HCT116 (cell line): ENCODE data around the gene FCHO2. TPM values are rescaled to one million over a fixed set of nuclear protein-coding genes. Genes with fewer than 3 reads are reported as not detected.

Source experiments
- ATAC-seq: fragments of 200-7000 bp; cut with Tn5 transposase; 2 replicates; pipeline ENCODE4 v1.9.1; 2020; ENCODE audit warnings: mild to moderate bottlenecking, moderate library complexity
- BruUV-seq: library from RNA; stranded (reverse); fragments of 400-500 nt; replicated peaks from 2 replicates; lab custom pipeline; 2021; lab: Mats Ljungman, UMichigan
- CTCF ChIA-PET: fragments of 300-600 bp; sonication (Branson Sonifier 250); formaldehyde crosslinking; loops from one replicate; lab custom pipeline; 2021; ENCODE audit warnings: antibody characterized with exemption; lab: Charles Lee
- POLR2A ChIA-PET: fragments of 300-600, 350-600 bp; sonication (Branson Sonifier 250); formaldehyde crosslinking; loops from one replicate; lab custom pipeline; 2021; ENCODE audit warnings: antibody characterized with exemption; lab: Charles Lee
- RAD21 ChIA-PET, 2 experiments: fragments of 300-600 bp; sonication (Branson Sonifier 250); formaldehyde crosslinking; loops; one replicate each; lab custom pipeline; 2023; ENCODE audit warnings: low total read pairs in 2 of 2; ENCODE audit not compliant: uncharacterized antibody in 2 of 2, unreplicated experiment in 2 of 2, low non-redundant PET in 1 of 2; lab: Charles Lee
- DNase-seq: peaks from one replicate; pipeline ENCODE4 v3.0.0-alpha.2; 2010; ENCODE audit warnings: low read depth, low spot score
- H2AFZ ChIP-seq: fragments of 200-600 bp; shearing (Covaris generic), sonication (generic); 2 replicates; pipeline ENCODE4 v1.6.1; 2017; ENCODE audit warnings: low read depth, mixed run types, mixed read lengths, antibody characterized with exemption, low read length; ENCODE audit not compliant: poor library complexity, severe bottlenecking
- H3K27ac ChIP-seq: 2 replicates; pipeline ENCODE4 v1.5.1; 2012; ENCODE audit warnings: low read depth, low read length
- H3K27me3 ChIP-seq: fragments of 200-600 bp; sonication (generic); 2 replicates; pipeline ENCODE4 v1.6.1; 2016; ENCODE audit warnings: mixed run types, low read length, mixed read lengths; ENCODE audit not compliant: insufficient read depth
- H3K36me3 ChIP-seq, 2 experiments: fragments of 200-500 bp in 1 of 2; fragments of 200-600 bp in 1 of 2; sonication (Bioruptor generic) in 1 of 2; sonication (generic) in 1 of 2; 2 replicates each; pipeline versions ENCODE4 v1.5.1 to v1.6.1; 2014 to 2016; ENCODE audit warnings: low read length in 2 of 2, inconsistent platforms in 1 of 2, mixed read lengths in 1 of 2, mixed run types in 1 of 2; ENCODE audit not compliant: insufficient read depth in 2 of 2, control insufficient read depth in 1 of 2
- H3K4me1 ChIP-seq, 2 experiments: fragments of 200-600 bp in 1 of 2; sonication (generic) in 1 of 2; 2 replicates each; pipeline versions ENCODE4 v1.5.1 to v1.6.1; 2012 to 2017; ENCODE audit warnings: low read length in 2 of 2, inconsistent platforms in 1 of 2, mild to moderate bottlenecking in 1 of 2, mixed read lengths in 1 of 2, mixed run types in 1 of 2, moderate library complexity in 1 of 2; ENCODE audit not compliant: insufficient read depth in 2 of 2, control insufficient read depth in 1 of 2
- H3K4me2 ChIP-seq: fragments of 200-600 bp; sonication (generic); 2 replicates; pipeline ENCODE4 v1.6.1; 2017; ENCODE audit warnings: mixed run types, low read length, mixed read lengths
- H3K4me3 ChIP-seq, 2 experiments: fragments of 200-600 bp in 1 of 2; sonication (generic) in 1 of 2; replicated peaks in 1 of 2; 2 replicates each; pipeline ENCODE4 v1.5.1; 2011 to 2016; ENCODE audit warnings: low read length in 2 of 2, control low read depth in 1 of 2, low read depth in 1 of 2, mild to moderate bottlenecking in 1 of 2, mixed read lengths in 1 of 2, mixed run types in 1 of 2
- H3K79me2 ChIP-seq: fragments of 200-600 bp; sonication (generic); 2 replicates; pipeline ENCODE4 v1.6.1; 2017; ENCODE audit warnings: mild to moderate bottlenecking, mixed run types, low read length, moderate library complexity, mixed read lengths; ENCODE audit not compliant: insufficient read depth
- H3K9ac ChIP-seq: fragments of 200-600 bp; sonication (generic); 2 replicates; pipeline ENCODE4 v1.6.1; 2016; ENCODE audit warnings: low read length, mixed read lengths
- H3K9me2 ChIP-seq: fragments of 200-600 bp; sonication (generic), shearing (Covaris generic); 2 replicates; pipeline ENCODE4 v1.6.1; 2017; ENCODE audit warnings: mixed run types, mild to moderate bottlenecking, moderate library complexity; ENCODE audit not compliant: insufficient read depth
- H3K9me3 ChIP-seq, 2 experiments: fragments of 200-500 bp in 1 of 2; fragments of 200-600 bp in 1 of 2; sonication (Bioruptor generic) in 1 of 2; sonication (generic) in 1 of 2; 2 replicates each; pipeline ENCODE4 v1.6.1; 2014 to 2017; ENCODE audit warnings: low read length in 2 of 2, mixed read lengths in 2 of 2, inconsistent platforms in 1 of 2, low read depth in 1 of 2, mild to moderate bottlenecking in 1 of 2, mixed run types in 1 of 2, moderate library complexity in 1 of 2; ENCODE audit not compliant: control insufficient read depth in 1 of 2, insufficient read depth in 1 of 2
- H4K20me1 ChIP-seq: fragments of 200-600 bp; sonication (generic), shearing (Covaris generic); 2 replicates; pipeline ENCODE4 v1.6.1; 2017; ENCODE audit warnings: mixed run types, mild to moderate bottlenecking, moderate library complexity; ENCODE audit not compliant: insufficient read depth
- CEBPB ChIP-seq: IDR thresholded peaks from 2 replicates; pipeline ENCODE4 v1.6.1; 2012; ENCODE audit warnings: low read depth
- EZH2phosphoT487 ChIP-seq: fragments of 200-600 bp; IDR thresholded peaks from 2 replicates; pipeline ENCODE4 v1.6.1; 2018; ENCODE audit warnings: antibody characterized with exemption, borderline replicate concordance
- YY1 ChIP-seq: IDR thresholded peaks from 2 replicates; pipeline ENCODE4 v1.6.1; 2011; ENCODE audit warnings: low read length, low read depth, moderate library complexity, mild to moderate bottlenecking; ENCODE audit not compliant: insufficient replicate concordance; ENCODE audit errors: extremely low read depth
- ZFX ChIP-seq: fragments of 450-650 bp; IDR thresholded peaks from 2 replicates; pipeline ENCODE4 v1.6.1; 2017
- ZNF274 ChIP-seq: fragments of 200-500 bp; sonication (Bioruptor generic); IDR thresholded peaks from 2 replicates; pipeline ENCODE4 v1.6.1; 2014; ENCODE audit warnings: mild to moderate bottlenecking, low read depth, low read length, inconsistent platforms
- intact Hi-C: fragments of 100-400 bp; cut with micrococcal nuclease; formaldehyde crosslinking; loops from 2 replicates; pipeline ENCODE4 v1.10.0; 2022
- total RNA-seq: library from RNA; stranded (reverse); gene quantifications from one replicate; pipeline ENCODE4 v1.2.1, GENCODE V29; 2021; ENCODE audit not compliant: unreplicated experiment
- TF ChIP-seq, protein P1 (sequence below): IDR thresholded peaks from 2 replicates; pipeline ENCODE4 v1.6.1; 2011; ENCODE audit warnings: mild to moderate bottlenecking, low read length, moderate library complexity; ENCODE audit not compliant: insufficient replicate concordance; ENCODE audit errors: extremely low read depth

FCHO2 gene
- total RNA-seq, 1 experiment from 2014 or later: 18.7 TPM

DNA sequence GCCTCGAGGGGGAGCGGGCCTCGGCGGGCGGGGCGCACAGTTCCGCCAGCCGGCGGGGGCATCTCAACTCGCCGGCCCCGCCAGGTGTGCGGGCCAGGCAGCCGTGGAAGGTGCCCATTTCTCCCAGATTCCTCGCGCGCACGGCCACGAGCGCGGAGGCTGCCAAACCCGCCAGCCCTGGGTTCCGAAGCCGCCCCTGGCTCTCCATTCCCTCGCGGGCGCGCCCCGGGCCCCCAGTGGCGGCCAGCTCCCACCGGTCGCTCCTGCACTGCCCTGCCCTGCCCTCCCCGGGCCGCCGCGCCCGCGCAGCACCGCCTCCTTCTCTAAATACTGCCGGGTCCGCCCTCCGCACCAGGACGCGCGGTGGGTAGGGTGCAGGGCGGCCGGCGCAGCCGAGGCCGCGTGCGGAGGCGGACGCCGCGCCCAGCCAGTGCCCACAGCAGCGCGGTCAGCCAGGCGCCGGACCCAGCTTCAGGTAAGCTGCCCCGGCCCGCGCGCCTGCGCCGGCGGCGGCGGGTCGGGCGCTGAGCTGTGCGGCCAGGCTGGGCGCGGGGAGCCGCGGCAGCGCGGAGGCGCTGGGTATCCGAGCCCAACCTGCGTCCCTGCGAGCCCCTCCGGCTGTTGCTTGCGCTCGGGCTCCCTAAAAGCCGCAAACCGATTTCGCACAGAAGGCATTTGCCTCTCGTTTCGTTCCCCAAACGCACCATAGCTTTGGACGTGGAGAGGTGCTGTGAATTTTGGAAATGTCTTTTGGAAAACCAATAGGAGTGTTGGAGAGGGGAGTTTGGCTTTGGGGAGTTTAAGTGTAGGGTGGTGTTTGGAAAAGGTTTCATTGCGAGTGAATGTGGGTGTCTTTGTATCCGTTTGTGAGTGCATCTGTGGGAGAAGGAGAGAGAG, 164.6 kb downstream of the FCHO2 start, which contains the start of gene TMEM171 (continued):
- TF ChIP-seq, protein P1, sequence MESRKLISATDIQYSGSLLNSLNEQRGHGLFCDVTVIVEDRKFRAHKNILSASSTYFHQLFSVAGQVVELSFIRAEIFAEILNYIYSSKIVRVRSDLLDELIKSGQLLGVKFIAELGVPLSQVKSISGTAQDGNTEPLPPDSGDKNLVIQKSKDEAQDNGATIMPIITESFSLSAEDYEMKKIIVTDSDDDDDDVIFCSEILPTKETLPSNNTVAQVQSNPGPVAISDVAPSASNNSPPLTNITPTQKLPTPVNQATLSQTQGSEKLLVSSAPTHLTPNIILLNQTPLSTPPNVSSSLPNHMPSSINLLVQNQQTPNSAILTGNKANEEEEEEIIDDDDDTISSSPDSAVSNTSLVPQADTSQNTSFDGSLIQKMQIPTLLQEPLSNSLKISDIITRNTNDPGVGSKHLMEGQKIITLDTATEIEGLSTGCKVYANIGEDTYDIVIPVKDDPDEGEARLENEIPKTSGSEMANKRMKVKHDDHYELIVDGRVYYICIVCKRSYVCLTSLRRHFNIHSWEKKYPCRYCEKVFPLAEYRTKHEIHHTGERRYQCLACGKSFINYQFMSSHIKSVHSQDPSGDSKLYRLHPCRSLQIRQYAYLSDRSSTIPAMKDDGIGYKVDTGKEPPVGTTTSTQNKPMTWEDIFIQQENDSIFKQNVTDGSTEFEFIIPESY: no peak
- TF ChIP-seq ZNF274: no peak
- TF ChIP-seq ZFX: peak; percentile 28; the same call in 1 of the 2 replicates
- TF ChIP-seq CEBPB: no peak

DNA sequence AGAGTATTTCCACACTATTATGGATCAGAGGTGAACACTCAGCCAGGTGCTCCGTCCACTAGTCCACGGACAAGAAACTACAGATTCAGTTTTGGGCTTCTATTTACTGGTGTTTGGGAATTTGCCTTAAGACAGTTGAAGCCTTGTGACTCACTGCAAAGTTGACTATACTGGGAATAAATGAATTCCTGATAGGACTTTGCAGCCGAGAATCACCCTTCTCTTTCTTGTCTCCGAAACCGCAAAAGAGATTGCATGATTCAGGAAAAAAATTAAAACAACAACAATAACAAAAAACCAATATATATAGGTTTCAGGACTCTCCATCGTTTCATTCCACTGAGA, 165.2 kb downstream of the FCHO2 start:
- H3K4me2 ChIP-seq: peak overlapping the region; percentile 99
- TF ChIP-seq YY1 (no peak), EZH2phosphoT487 (no peak), ZFX (no peak)
- TF ChIP-seq, protein P1: no peak
- H3K4me3 ChIP-seq: peak overlapping the region; percentile 82 to 91
- ChIA-PET CTCF (no interaction called here), RAD21 (no interaction called here), POLR2A (no interaction called here)
- H2AFZ ChIP-seq: peak overlapping the region; percentile 96
- no peaks in the 10 kb centered on the region for H4K20me1 ChIP-seq
- H3K79me2 ChIP-seq: no peaks in the 10 kb centered on the region
- no peaks in the 10 kb centered on the region for H3K36me3 ChIP-seq
- H3K9me2 ChIP-seq: no peaks in the 10 kb centered on the region
- TSS peak; percentile 60 for BruUV-seq
- H3K9me3 ChIP-seq: no peaks in the 10 kb centered on the region
- H3K27me3 ChIP-seq: no peaks in the 10 kb centered on the region
- ATAC-seq (peak; percentile 26), DNase-seq (no peak)
- peak overlapping the region; percentile 85 for H3K9ac ChIP-seq
- H3K4me1 ChIP-seq: peaks cover 0 to 16% of the 10 kb centered on the region in 2 experiments; a peak in 3 of 4 replicates
- intact Hi-C loops: no loop called here
- no peak overlapping the region for H3K27ac ChIP-seq
